ENCODE data around the gene NEK7. TPM values are rescaled to one million over a fixed set of nuclear protein-coding genes. Genes with fewer than 3 reads are reported as not detected.

The NEK7 gene
- total RNA-seq, 1 donor, result 376 TPM

GRCh38 chr1:198175423-198176170 is 18.8 kb downstream of the NEK7 start:
- Histone ChIP-seq H3K4me2 (ENCODE audit: insufficient read depth, low read length) (peak overlapping the region; percentile 34), H4K20me1 (ENCODE audit: insufficient read depth, low read length) (peaks cover 56% of the 10 kb centered on the region), H3K36me3 (ENCODE audit: insufficient read depth, low read length) (no peaks in the 10 kb centered on the region), H3K79me2 (ENCODE audit: insufficient read depth, low read length) (peaks cover 99% of the 10 kb centered on the region), H3K27me3 (ENCODE audit: insufficient read depth, low read length) (no peaks in the 10 kb centered on the region), H3K27ac (ENCODE audit: low read depth, low read length) (peak overlapping the region; percentile 85), H3K9me3 (ENCODE audit: low read depth, low read length) (no peaks in the 10 kb centered on the region), H3K4me1 (ENCODE audit: insufficient read depth, low read length) (peaks cover 78% of the 10 kb centered on the region), H3K4me3 (ENCODE audit: insufficient read depth, low read length) (no peak overlapping the region), H2AFZ (ENCODE audit: low read length) (no peak overlapping the region)
- no peak for DNase-seq (ENCODE audit: insufficient read length, low spot score, missing footprints)
- TF ChIP-seq CTCF (IDR thresholded peaks at IDR 0.05; ENCODE audit: extremely low read depth, low read depth, low read length), result no peak

- H3K4me3 ChIP-seq (ENCODE audit: insufficient read depth, low read length), result no peak overlapping the region
- H3K27ac ChIP-seq (ENCODE audit: low read depth, low read length), result peak overlapping the region; percentile 85
- H2AFZ ChIP-seq (ENCODE audit: low read length), result no peak overlapping the region
- no peaks in the 10 kb centered on the region for H3K27me3 ChIP-seq (ENCODE audit: insufficient read depth, low read length)
- no peaks in the 10 kb centered on the region for H3K36me3 ChIP-seq (ENCODE audit: insufficient read depth, low read length)
- no peak for DNase-seq (ENCODE audit: insufficient read length, low spot score, missing footprints)
- H3K79me2 ChIP-seq (ENCODE audit: insufficient read depth, low read length), result peaks cover 99% of the 10 kb centered on the region
- no peaks in the 10 kb centered on the region for H3K9me3 ChIP-seq (ENCODE audit: low read depth, low read length)
- peak overlapping the region; percentile 34 for H3K4me2 ChIP-seq (ENCODE audit: insufficient read depth, low read length)
- no peak for TF ChIP-seq CTCF (IDR thresholded peaks at IDR 0.05; ENCODE audit: extremely low read depth, low read depth, low read length)
- peaks cover 80% of the 10 kb centered on the region for H3K4me1 ChIP-seq (ENCODE audit: insufficient read depth, low read length)
- peaks cover 61% of the 10 kb centered on the region for H4K20me1 ChIP-seq (ENCODE audit: insufficient read depth, low read length)
These were observed 19.4 kb downstream of the NEK7 start for GRCh38 chr1:198176179-198176578.

- Histone ChIP-seq H3K4me2 (ENCODE audit: insufficient read depth, low read length) (peak overlapping the region; percentile 43), H3K27ac (ENCODE audit: low read depth, low read length) (peak overlapping the region; percentile 31), H3K36me3 (ENCODE audit: insufficient read depth, low read length) (no peaks in the 10 kb centered on the region), H4K20me1 (ENCODE audit: insufficient read depth, low read length) (peaks cover 60% of the 10 kb centered on the region), H3K79me2 (ENCODE audit: insufficient read depth, low read length) (peaks cover 99% of the 10 kb centered on the region), H3K4me1 (ENCODE audit: insufficient read depth, low read length) (peaks cover 72% of the 10 kb centered on the region), H3K27me3 (ENCODE audit: insufficient read depth, low read length) (no peaks in the 10 kb centered on the region), H3K9me3 (ENCODE audit: low read depth, low read length) (no peaks in the 10 kb centered on the region), H3K4me3 (ENCODE audit: insufficient read depth, low read length) (no peak overlapping the region), H2AFZ (ENCODE audit: low read length) (no peak overlapping the region)
- no peak for TF ChIP-seq CTCF (IDR thresholded peaks at IDR 0.05; ENCODE audit: extremely low read depth, low read depth, low read length)
- no peak for DNase-seq (ENCODE audit: insufficient read length, low spot score, missing footprints)
These were observed 20.7 kb downstream of the NEK7 start for GRCh38 chr1:198177546-198177945.

GRCh38 chr1:198178615-198179014 is 21.8 kb downstream of the NEK7 start:
- Histone ChIP-seq H3K27ac (ENCODE audit: low read depth, low read length) (peak overlapping the region; percentile 31), H2AFZ (ENCODE audit: low read length) (no peak overlapping the region), H3K27me3 (ENCODE audit: insufficient read depth, low read length) (no peaks in the 10 kb centered on the region), H3K36me3 (ENCODE audit: insufficient read depth, low read length) (no peaks in the 10 kb centered on the region), H3K79me2 (ENCODE audit: insufficient read depth, low read length) (peaks cover 100% of the 10 kb centered on the region), H3K9me3 (ENCODE audit: low read depth, low read length) (no peaks in the 10 kb centered on the region), H3K4me3 (ENCODE audit: insufficient read depth, low read length) (no peak overlapping the region), H3K4me2 (ENCODE audit: insufficient read depth, low read length) (peak overlapping the region; percentile 43), H4K20me1 (ENCODE audit: insufficient read depth, low read length) (peaks cover 64% of the 10 kb centered on the region), H3K4me1 (ENCODE audit: insufficient read depth, low read length) (peaks cover 66% of the 10 kb centered on the region)
- TF ChIP-seq CTCF (IDR thresholded peaks at IDR 0.05; ENCODE audit: extremely low read depth, low read depth, low read length), result no peak
- no peak for DNase-seq (ENCODE audit: insufficient read length, low spot score, missing footprints)
